Measurements from ENCODE around the gene FKBP5.
"Not testable (repeated sequence)": the region's sequence is repeated elsewhere in the genome, so short reads cannot be mapped to it uniquely, and the experiment has no call there.

FKBP5 gene

DNA sequence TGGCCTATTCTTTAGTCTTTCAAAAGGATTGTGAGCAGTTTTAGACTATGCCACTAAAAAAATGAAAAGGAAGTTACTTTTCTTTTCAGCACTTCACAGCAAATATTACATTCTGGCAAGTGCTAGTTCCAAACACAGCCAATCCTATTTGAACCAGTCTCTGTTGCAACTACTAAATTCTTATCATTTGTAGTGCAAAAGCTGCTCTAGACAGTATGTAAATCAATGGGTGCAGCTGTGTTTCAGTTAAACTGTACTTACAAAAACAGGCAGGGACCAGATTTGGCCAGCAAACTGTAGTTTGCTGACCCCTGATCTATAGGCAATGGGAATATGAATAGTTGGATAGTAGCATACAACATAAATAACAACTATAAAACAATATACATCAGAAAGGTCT, 107.9 kb downstream of the FKBP5 start:
- H3K27me3 ChIP-seq (replicated peaks; ENCODE audit: control insufficient read depth, insufficient read depth, low read length, poor library complexity, severe bottlenecking), result no peaks in the 10 kb centered on the region
- H3K4me3 ChIP-seq (ENCODE audit: insufficient read depth, low read depth, low read length, poor library complexity, severe bottlenecking), result no peak overlapping the region
- DNase-seq, result no peak
- H3K36me3 ChIP-seq (ENCODE audit: control insufficient read depth, insufficient read depth, low read length), result peaks cover 50% of the 10 kb centered on the region
- H3K27ac ChIP-seq (ENCODE audit: insufficient read depth, low read length, poor library complexity, severe bottlenecking), result no peak overlapping the region
- no peaks in the 10 kb centered on the region for H3K9me3 ChIP-seq (ENCODE audit: control insufficient read depth, low read length)
- H3K4me1 ChIP-seq (ENCODE audit: control insufficient read depth, insufficient read depth, low read length, poor library complexity, severe bottlenecking), result peaks cover 6% of the 10 kb centered on the region

DNA sequence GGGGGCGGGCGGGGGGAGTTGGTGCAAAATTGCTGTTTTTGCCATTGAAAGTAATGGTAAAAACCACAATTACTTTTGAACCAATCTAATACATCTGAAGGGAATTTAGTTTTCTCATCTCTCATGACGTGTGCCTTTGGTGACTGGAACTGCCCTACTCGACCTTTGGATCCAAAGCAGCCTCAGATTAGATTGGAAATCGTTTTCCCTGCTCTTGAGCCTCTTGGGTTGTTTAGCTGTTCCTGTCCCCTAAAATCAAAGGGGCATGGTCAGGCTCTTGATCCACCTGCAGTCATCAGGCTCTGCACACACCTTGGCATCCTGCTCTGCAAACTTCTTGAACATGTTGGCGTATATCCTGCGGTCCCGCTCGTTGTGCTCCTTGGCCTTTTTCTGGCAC, 112.0 kb downstream of the FKBP5 start:
- no peak overlapping the region for H3K4me3 ChIP-seq (ENCODE audit: insufficient read depth, low read depth, low read length, poor library complexity, severe bottlenecking)
- H3K36me3 ChIP-seq (ENCODE audit: control insufficient read depth, insufficient read depth, low read length), result peaks cover 58% of the 10 kb centered on the region
- no peaks in the 10 kb centered on the region for H3K27me3 ChIP-seq (replicated peaks; ENCODE audit: control insufficient read depth, insufficient read depth, low read length, poor library complexity, severe bottlenecking)
- H3K9me3 ChIP-seq (ENCODE audit: control insufficient read depth, low read length), result no peaks in the 10 kb centered on the region
- H3K4me1 ChIP-seq (ENCODE audit: control insufficient read depth, insufficient read depth, low read length, poor library complexity, severe bottlenecking), result no peaks in the 10 kb centered on the region
- no peak for DNase-seq
- no peak overlapping the region for H3K27ac ChIP-seq (ENCODE audit: insufficient read depth, low read length, poor library complexity, severe bottlenecking)

DNA sequence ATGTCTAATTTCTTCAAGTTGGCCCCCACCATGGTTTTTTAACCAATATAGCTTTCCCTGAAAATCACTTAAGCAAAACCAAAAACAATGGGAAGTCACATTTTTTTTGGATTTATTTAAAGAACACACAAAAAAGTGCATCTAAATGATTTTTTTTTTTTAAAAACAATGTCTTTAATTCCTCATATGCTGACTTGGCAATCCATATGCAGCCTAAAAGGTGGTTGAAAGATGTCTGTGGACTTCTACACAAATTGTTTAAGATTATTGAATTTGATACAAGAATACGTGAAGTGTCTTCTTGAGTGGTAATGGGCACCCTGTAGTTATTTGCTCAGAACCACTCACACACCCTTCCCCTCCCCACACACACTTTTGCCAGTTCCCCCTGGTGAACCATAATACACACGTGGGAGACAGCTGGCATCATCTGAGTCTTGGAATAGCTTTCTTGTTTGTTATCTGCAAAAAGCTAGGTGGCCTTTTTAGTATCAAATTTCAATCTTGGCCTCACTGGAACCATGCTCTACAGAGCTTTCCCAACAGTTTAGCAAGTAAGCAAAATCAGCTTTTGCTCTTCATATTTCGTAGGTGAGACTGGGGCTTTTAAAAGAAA, 115.1 kb downstream of the FKBP5 start:
- Histone ChIP-seq H3K27me3 (replicated peaks; ENCODE audit: control insufficient read depth, insufficient read depth, low read length, poor library complexity, severe bottlenecking) (no peaks in the 10 kb centered on the region), H3K4me1 (ENCODE audit: control insufficient read depth, insufficient read depth, low read length, poor library complexity, severe bottlenecking) (no peaks in the 10 kb centered on the region), H3K36me3 (ENCODE audit: control insufficient read depth, insufficient read depth, low read length) (peaks cover 40% of the 10 kb centered on the region), H3K9me3 (ENCODE audit: control insufficient read depth, low read length) (no peaks in the 10 kb centered on the region), H3K27ac (ENCODE audit: insufficient read depth, low read length, poor library complexity, severe bottlenecking) (no peak overlapping the region), H3K4me3 (ENCODE audit: insufficient read depth, low read depth, low read length, poor library complexity, severe bottlenecking) (no peak overlapping the region)
- DNase-seq, result no peak

DNA sequence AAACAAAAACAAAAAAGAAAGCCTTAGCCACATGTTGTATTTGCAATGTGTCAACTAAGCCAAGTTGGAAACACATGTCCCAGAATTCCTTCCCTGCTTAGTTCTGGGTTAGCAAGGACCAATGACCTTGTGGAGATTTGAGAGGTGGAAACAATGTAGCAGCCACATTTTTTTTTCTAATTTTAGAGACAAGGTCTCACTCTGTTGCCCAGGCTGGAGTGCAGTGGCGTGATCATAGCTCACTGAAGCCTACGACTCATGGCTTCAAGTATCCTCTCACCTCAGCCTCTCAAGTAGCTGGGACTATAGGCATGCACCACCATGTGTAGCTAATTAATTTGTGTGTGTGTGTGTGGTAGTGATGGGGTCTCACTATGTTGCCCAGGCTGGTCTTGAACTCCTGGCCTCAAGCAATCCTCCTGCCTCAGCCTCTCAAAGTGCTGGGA, 117.8 kb downstream of the FKBP5 start:
- not testable (repeated sequence) for H3K27me3 ChIP-seq (replicated peaks; ENCODE audit: control insufficient read depth, insufficient read depth, low read length, poor library complexity, severe bottlenecking); H3K4me1 ChIP-seq (ENCODE audit: control insufficient read depth, insufficient read depth, low read length, poor library complexity, severe bottlenecking); DNase-seq; H3K4me3 ChIP-seq (ENCODE audit: insufficient read depth, low read depth, low read length, poor library complexity, severe bottlenecking); H3K9me3 ChIP-seq (ENCODE audit: control insufficient read depth, low read length); H3K27ac ChIP-seq (ENCODE audit: insufficient read depth, low read length, poor library complexity, severe bottlenecking)
- peaks cover 21% of the 10 kb centered on the region for H3K36me3 ChIP-seq (ENCODE audit: control insufficient read depth, insufficient read depth, low read length)

DNA sequence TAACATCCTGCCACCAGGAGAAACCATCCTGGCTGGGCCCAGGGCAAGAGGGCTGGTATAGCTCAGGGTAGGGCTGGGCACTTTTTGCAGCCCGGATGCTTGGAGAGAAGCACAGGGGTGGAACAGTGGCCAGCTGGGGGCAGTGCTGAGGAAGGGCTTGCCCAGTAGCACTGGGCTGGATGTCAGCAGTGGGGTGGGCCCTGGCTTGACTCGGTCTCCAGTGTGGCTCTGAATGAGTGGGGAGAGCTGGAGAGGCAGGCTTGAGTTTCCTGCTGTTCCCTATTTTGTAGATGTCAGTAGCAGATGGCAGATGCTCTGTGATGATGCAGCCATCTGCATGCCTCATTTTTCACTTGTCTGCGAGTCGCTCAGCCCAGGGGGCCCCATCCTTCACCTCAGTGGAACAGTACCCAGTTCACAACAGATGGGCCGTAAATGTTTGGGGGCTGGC, 119.7 kb downstream of the FKBP5 start:
- H3K4me3 ChIP-seq (ENCODE audit: insufficient read depth, low read depth, low read length, poor library complexity, severe bottlenecking), result no peak overlapping the region
- H3K36me3 ChIP-seq (ENCODE audit: control insufficient read depth, insufficient read depth, low read length), result peaks cover 3% of the 10 kb centered on the region
- no peaks in the 10 kb centered on the region for H3K27me3 ChIP-seq (replicated peaks; ENCODE audit: control insufficient read depth, insufficient read depth, low read length, poor library complexity, severe bottlenecking)
- peak in 1 of 3 donors; percentile 5 for DNase-seq
- no peak overlapping the region for H3K27ac ChIP-seq (ENCODE audit: insufficient read depth, low read length, poor library complexity, severe bottlenecking)
- no peaks in the 10 kb centered on the region for H3K4me1 ChIP-seq (ENCODE audit: control insufficient read depth, insufficient read depth, low read length, poor library complexity, severe bottlenecking)
- no peaks in the 10 kb centered on the region for H3K9me3 ChIP-seq (ENCODE audit: control insufficient read depth, low read length)

DNA sequence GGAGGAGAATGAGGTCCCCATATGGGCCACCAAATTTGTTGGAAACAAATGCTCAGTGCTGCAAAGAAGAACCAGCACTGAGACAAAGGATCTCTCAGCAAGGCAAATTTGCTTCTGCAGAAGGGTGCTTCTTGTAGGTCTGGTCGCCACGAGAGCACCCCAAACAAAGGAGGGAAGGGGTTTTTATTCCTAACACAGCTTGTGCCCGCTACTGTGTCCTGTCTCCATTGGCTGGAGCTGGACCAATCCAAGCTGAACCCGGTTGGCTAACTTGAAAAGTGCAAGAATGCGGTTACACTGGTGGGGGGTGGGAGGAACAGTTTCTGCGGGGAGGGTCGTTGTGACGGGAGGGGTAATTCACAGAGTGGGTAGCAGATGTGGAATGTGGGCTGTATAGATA, 121.9 kb downstream of the FKBP5 start:
- DNase-seq, result no peak
- H3K27me3 ChIP-seq (replicated peaks; ENCODE audit: control insufficient read depth, insufficient read depth, low read length, poor library complexity, severe bottlenecking), result no peaks in the 10 kb centered on the region
- H3K27ac ChIP-seq (ENCODE audit: insufficient read depth, low read length, poor library complexity, severe bottlenecking), result no peak overlapping the region
- no peaks in the 10 kb centered on the region for H3K4me1 ChIP-seq (ENCODE audit: control insufficient read depth, insufficient read depth, low read length, poor library complexity, severe bottlenecking)
- no peak overlapping the region for H3K4me3 ChIP-seq (ENCODE audit: insufficient read depth, low read depth, low read length, poor library complexity, severe bottlenecking)
- H3K9me3 ChIP-seq (ENCODE audit: control insufficient read depth, low read length), result no peaks in the 10 kb centered on the region
- H3K36me3 ChIP-seq (ENCODE audit: control insufficient read depth, insufficient read depth, low read length), result no peaks in the 10 kb centered on the region

DNA sequence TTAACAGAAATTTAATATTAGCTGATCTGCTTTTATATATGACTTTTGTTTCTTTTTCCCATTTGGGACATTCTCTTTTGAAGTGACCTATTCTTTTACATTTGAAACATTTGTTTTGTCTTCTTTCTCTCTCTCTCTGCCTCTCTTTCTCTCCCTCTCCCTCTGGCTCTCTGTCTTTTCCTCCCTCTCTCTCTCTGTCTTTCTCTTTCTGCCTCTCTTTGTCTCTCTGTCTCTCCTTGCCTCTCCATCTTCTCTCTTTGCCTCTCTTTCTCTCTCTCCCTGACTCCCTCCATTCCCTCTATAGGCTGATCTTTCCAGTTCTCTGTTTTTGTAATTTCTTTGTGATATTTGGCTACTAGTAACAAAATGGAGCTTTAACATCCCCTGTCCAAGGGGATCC, 124.0 kb downstream of the FKBP5 start:
- no peak for DNase-seq
- Histone ChIP-seq H3K36me3 (ENCODE audit: control insufficient read depth, insufficient read depth, low read length) (no peaks in the 10 kb centered on the region), H3K27ac (ENCODE audit: insufficient read depth, low read length, poor library complexity, severe bottlenecking) (no peak overlapping the region), H3K27me3 (replicated peaks; ENCODE audit: control insufficient read depth, insufficient read depth, low read length, poor library complexity, severe bottlenecking) (no peaks in the 10 kb centered on the region), H3K9me3 (ENCODE audit: control insufficient read depth, low read length) (no peaks in the 10 kb centered on the region), H3K4me3 (ENCODE audit: insufficient read depth, low read depth, low read length, poor library complexity, severe bottlenecking) (no peak overlapping the region), H3K4me1 (ENCODE audit: control insufficient read depth, insufficient read depth, low read length, poor library complexity, severe bottlenecking) (no peaks in the 10 kb centered on the region)

DNA sequence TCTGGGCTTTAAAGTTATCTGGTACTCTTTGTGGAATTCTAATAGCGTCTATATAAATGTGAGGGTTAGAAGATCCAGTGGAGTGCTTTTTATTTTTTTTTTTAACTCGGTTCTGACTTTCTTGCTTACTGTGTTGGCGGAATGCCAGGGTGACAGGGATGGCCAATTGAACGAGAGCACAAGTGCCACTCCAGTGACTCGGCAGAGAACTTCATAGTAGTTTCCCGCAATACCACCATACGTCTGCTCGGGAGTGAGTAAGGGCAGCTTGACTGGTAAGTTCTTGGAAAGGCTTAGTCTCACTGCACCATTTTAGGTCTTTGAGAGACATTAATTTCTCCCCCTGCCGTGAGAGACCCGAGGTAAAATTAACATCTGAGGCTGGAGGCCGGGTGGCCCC, 126.7 kb downstream of the FKBP5 start:
- DNase-seq, result no peak
- no peaks in the 10 kb centered on the region for H3K36me3 ChIP-seq (ENCODE audit: control insufficient read depth, insufficient read depth, low read length)
- no peaks in the 10 kb centered on the region for H3K9me3 ChIP-seq (ENCODE audit: control insufficient read depth, low read length)
- no peak overlapping the region for H3K27ac ChIP-seq (ENCODE audit: insufficient read depth, low read length, poor library complexity, severe bottlenecking)
- H3K27me3 ChIP-seq (replicated peaks; ENCODE audit: control insufficient read depth, insufficient read depth, low read length, poor library complexity, severe bottlenecking), result no peaks in the 10 kb centered on the region
- no peak overlapping the region for H3K4me3 ChIP-seq (ENCODE audit: insufficient read depth, low read depth, low read length, poor library complexity, severe bottlenecking)
- H3K4me1 ChIP-seq (ENCODE audit: control insufficient read depth, insufficient read depth, low read length, poor library complexity, severe bottlenecking), result no peaks in the 10 kb centered on the region

DNA sequence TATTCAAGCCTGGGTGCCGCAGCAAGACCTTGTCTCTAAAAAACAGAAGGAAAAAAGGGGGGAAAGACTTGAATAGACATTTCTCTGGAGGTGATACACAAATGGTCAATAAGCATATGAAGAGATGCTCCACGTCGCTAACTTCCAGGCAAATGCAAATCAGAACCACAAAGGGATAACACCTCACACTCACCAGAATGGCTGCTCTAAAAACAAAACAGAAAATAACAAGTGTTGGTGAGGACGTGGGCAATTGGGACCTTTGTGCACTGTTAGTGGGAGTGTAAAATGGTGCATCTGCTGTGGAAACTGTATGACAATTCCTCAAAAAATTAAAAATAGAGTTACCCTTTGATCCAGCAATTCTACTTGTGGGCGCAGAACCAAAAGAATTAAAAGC, 127.6 kb downstream of the FKBP5 start:
- no peak overlapping the region for H3K27ac ChIP-seq (ENCODE audit: insufficient read depth, low read length, poor library complexity, severe bottlenecking)
- H3K36me3 ChIP-seq (ENCODE audit: control insufficient read depth, insufficient read depth, low read length), result no peaks in the 10 kb centered on the region
- no peak overlapping the region for H3K4me3 ChIP-seq (ENCODE audit: insufficient read depth, low read depth, low read length, poor library complexity, severe bottlenecking)
- H3K4me1 ChIP-seq (ENCODE audit: control insufficient read depth, insufficient read depth, low read length, poor library complexity, severe bottlenecking), result no peaks in the 10 kb centered on the region
- DNase-seq, result no peak
- no peaks in the 10 kb centered on the region for H3K27me3 ChIP-seq (replicated peaks; ENCODE audit: control insufficient read depth, insufficient read depth, low read length, poor library complexity, severe bottlenecking)
- H3K9me3 ChIP-seq (ENCODE audit: control insufficient read depth, low read length), result no peaks in the 10 kb centered on the region

DNA sequence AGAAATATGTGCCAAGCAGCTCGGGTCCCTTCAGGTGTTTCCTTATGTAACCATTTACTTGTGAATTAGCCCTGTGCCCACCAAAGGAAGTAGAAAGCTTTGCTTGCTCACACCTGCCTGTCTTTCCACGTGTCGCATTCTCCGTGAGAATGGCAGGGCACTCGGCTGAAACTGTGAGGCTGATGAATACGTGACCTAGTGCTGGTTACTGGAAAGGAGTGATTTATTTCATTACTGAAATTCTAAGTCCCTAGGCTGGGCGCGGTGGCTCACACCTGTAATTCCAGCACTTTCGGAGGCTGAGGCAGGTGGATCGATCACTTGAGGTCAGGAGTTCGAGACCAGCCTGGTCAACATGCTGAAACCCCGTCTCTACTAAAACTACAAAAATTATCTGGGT, 130.1 kb downstream of the FKBP5 start:
- Histone ChIP-seq H3K27me3 (replicated peaks; ENCODE audit: control insufficient read depth, insufficient read depth, low read length, poor library complexity, severe bottlenecking) (no peaks in the 10 kb centered on the region), H3K4me3 (ENCODE audit: insufficient read depth, low read depth, low read length, poor library complexity, severe bottlenecking) (no peak overlapping the region), H3K9me3 (ENCODE audit: control insufficient read depth, low read length) (no peaks in the 10 kb centered on the region), H3K27ac (ENCODE audit: insufficient read depth, low read length, poor library complexity, severe bottlenecking) (no peak overlapping the region), H3K36me3 (ENCODE audit: control insufficient read depth, insufficient read depth, low read length) (no peaks in the 10 kb centered on the region), H3K4me1 (ENCODE audit: control insufficient read depth, insufficient read depth, low read length, poor library complexity, severe bottlenecking) (no peaks in the 10 kb centered on the region)
- no peak for DNase-seq

All from effector memory CD4-positive, alpha-beta T cell (primary cell).